Gastroesophageal sphincter (tissue), 3 donors: ENCODE measurements around the gene PRR36.

Source experiments
- EP300 ChIP-seq: sonication (generic); formaldehyde crosslinking; IDR thresholded peaks from one replicate; pipeline ENCODE4 v1.6.1; 2017; ENCODE audit warnings: antibody characterized with exemption, mild to moderate bottlenecking
- POLR2A ChIP-seq, 2 donors: fragments of 450-650 bp; IDR thresholded peaks; one replicate each; pipeline ENCODE4 v1.6.1; 2017; ENCODE audit warnings: antibody characterized with exemption in 2 of 2, mild to moderate bottlenecking in 2 of 2, moderate library complexity in 1 of 2
- POLR2AphosphoS5 ChIP-seq: sonication (generic); formaldehyde crosslinking; IDR thresholded peaks from one replicate; pipeline ENCODE4 v1.6.1; 2017; ENCODE audit warnings: antibody characterized with exemption
- TF ChIP-seq, protein P1 (sequence below), 4 experiments: fragments of 200-600 bp in 2 of 4; fragments of 450-650 bp in 2 of 4; sonication (generic) in 1 of 4; IDR thresholded peaks; one replicate each; pipeline ENCODE4 v1.5.1; 2017 to 2019; ENCODE audit warnings: antibody characterized with exemption in 4 of 4, mild to moderate bottlenecking in 2 of 4, moderate library complexity in 2 of 4

DNA sequence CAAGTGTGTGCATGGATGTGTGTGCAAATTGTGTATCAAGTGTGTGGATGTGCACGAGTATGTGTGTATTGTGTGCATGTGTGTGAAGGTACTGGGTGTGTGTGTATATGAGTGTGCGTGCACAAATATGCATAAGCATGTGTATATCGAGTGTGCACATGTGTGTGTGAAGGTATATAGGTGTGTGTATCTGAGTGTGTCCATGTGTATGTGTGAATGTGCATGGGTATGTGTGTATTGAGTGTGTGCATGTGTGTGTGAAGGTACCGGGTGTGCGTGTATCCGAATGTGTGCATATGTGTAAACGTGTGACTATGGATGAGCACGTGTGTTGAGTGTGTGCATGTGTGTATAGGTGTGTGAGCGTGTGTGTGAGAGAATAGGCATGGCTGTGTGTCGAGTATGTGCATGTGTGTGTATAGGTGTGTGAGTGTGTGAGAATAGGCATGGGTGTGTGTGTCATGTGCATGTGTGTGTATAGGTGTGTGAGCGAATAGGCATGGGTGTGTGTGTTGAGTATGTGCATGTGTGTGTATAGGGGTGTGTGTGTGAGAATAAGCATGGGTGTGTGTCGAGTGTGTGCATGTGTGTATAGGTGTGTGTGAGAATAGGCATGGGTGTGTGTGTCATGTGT lies 31.4 kb downstream of the PRR36 start:
- TF ChIP-seq POLR2AphosphoS5 (no peak), POLR2A (IDR thresholded peaks at IDR 0.05) (no peak), EP300 (no peak)
- TF ChIP-seq, protein P1, sequence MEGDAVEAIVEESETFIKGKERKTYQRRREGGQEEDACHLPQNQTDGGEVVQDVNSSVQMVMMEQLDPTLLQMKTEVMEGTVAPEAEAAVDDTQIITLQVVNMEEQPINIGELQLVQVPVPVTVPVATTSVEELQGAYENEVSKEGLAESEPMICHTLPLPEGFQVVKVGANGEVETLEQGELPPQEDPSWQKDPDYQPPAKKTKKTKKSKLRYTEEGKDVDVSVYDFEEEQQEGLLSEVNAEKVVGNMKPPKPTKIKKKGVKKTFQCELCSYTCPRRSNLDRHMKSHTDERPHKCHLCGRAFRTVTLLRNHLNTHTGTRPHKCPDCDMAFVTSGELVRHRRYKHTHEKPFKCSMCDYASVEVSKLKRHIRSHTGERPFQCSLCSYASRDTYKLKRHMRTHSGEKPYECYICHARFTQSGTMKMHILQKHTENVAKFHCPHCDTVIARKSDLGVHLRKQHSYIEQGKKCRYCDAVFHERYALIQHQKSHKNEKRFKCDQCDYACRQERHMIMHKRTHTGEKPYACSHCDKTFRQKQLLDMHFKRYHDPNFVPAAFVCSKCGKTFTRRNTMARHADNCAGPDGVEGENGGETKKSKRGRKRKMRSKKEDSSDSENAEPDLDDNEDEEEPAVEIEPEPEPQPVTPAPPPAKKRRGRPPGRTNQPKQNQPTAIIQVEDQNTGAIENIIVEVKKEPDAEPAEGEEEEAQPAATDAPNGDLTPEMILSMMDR (IDR thresholded peaks at IDR 0.05): no peak
